ENCODE data around the gene SWT1.
A peak's percentile ranks its signal among the peaks of the same experiment; 100 is the strongest.

Gene SWT1

GRCh38 chr1:185156854-185157598 is at the start of gene SWT1, which contains the start of gene TRMT1L:
TSS of gene SWT1 (plus strand) at chr1:185157167. CDS start at chr1:185160842, 3,675 bp downstream.
TSS of gene TRMT1L (minus strand) at chr1:185156953. CDS start at chr1:185156712, 241 bp downstream.
- peak; percentile 90 for DNase-seq

GRCh38 chr1:185108321-185108720 is 48.6 kb upstream of the SWT1 start:
- no peak for DNase-seq

- no peak for DNase-seq
Observed at GRCh38 chr1:185110145-185110544, 46.8 kb upstream of the SWT1 start.

DNA sequence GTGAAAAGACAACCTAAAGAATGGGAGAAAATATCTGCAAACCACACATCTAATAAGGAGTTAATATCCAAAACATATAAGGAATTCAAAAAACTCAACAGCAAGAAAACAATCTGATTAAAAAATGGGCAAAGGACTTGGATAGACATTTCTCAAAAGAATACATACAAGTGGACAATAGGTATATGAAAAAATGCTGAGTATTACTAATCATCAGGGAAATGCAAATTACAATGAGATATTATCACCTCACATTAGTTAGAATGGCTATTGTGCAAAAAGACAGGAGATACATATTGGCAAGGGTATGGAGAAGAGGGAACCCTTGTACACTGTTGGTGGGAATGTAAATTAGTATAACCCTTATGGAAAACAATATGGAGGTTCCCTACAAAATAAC is 45.1 kb upstream of the SWT1 start:
- no peak for DNase-seq

GRCh38 chr1:185112356-185112755 is 44.6 kb upstream of the SWT1 start:
- DNase-seq, result no peak

GRCh38 chr1:185129708-185130107 is 27.3 kb upstream of the SWT1 start:
- no peak for DNase-seq

DNA sequence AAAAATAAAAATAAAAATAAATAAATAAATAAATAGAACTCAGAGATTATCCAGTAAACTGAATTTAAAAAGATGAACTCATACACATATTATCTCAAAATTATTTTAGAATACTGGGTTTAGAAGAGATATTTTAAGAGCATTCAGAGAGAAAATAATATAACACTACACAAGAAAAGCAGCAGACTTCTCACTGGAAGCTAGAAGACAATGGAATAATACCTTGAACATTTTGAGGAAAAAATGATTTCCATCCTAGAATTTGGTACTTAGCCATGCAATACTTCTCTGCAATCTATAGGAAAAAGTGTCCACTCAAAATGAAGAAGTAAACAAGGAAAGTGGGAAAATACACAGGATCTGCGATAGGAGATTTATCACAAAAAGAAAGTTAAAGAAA is 24.4 kb upstream of the SWT1 start:
- no peak for DNase-seq

DNA sequence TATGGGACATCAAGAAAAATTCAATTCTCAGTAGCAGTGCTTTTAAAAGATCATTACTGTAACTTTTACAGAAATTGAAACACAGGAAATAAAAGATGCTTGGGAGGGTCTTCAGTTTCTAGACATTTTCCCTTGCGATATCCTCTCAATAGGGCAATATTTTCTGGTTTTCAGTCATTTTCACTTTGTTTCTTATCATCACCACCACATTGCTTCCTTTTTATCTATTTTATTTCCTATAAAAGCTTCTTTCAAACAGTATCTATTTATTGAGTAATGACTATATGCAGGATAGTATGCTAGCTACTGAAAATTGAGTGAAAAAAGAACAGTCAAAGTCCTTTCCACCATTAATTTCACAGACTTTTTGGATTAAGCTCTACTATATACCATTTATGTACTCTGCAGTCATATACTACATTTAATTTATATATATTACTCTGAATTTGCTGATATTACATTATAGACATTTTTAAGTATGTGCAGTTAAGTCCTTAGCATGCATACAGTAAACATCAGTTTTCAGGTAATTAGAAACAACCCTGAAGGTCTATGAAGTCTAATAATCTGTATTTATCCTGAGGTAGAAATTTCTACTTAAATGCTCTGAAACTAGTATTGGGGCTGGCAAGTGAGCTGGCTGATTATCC is 18.9 kb upstream of the SWT1 start:
- DNase-seq, result no peak

- no peak for DNase-seq
Observed at GRCh38 chr1:185139246-185139645, 17.7 kb upstream of the SWT1 start.

GRCh38 chr1:185144233-185144632 is 12.7 kb upstream of the SWT1 start:
- DNase-seq, result no peak

DNA sequence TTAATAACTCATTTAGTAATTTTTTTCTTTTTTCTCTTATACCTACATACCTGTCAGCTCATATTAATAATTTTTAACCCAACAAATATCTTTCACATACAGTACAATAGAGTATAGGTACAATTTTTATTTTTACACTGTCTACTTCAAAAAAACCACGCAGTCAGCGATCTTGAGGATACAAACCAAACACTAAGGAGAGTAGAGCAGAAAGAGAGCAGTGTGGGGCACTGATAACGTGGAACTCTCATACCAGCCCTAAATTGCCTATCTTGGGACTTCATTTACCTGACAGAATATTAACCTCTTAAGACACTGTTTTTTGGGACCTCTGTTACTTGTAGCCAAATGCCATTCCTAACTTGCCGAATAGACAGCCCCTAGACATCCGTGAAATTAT is 5.8 kb upstream of the SWT1 start:
- DNase-seq, result no peak

GRCh38 chr1:185152187-185152767 is 4.7 kb upstream of the SWT1 start:
- no peak for DNase-seq

- no peak for DNase-seq
Observed at GRCh38 chr1:185154912-185155513, 2.0 kb upstream of the SWT1 start.

DNA sequence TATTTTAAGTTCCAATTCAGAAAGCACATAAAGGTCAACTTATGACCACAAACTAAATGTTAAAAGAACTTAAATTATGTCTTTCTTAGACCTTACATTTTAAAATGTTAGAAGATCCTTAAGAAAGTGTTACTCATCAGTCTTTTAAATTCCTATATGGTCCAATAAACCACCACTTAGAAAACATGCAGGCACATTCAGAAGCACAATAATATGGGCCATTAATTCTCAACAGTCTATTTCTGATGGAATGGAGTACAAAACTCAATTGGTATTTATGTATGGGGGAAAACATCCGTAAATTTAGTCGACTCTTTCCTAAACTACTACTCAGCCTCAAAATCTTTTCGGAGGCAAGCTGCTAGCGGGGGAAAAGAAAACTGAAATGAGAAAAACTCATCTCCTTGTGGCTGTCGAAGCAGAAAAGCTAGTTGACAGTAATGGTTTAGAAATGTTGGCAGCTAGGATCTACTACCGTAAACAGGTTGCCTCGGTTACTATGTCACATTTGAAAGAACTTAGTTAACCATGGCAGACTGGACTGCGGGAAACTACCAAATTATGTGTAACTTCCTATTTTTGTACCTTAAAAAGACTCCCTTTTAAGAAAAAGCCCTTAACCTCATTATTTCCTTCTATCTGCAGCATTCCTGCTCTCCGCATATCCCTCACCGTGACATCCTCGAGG is 1.2 kb upstream of the SWT1 start:
- no peak for DNase-seq

DNA sequence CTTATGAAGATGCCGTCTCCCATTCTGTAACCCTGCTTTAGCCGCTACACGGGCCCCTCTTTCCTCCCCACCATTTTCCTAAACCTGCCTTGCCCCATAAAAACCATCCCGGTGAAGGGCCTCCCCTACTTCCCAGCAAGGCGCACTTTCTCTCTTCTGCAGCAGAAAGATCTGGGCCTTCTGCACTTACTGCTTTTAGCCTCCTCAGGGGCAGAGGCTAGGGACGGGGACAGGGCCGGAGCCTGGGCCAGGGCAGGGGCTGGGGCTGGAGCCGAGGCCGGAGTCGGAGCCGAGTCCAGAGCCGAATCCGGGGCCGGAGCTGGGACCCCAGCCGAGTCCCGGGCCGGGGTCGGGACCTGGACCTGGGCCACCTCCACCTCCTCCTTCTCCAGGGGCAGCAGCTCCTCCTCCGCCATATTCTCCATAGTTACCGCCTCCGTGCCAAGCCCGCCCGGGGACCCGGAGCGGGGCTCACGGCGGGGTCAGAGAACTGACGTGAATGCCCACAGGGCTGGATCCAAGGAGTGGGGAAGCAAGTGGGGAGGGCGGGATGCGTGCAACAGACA is 596 bp upstream of the SWT1 start:
- no peak for DNase-seq

DNA sequence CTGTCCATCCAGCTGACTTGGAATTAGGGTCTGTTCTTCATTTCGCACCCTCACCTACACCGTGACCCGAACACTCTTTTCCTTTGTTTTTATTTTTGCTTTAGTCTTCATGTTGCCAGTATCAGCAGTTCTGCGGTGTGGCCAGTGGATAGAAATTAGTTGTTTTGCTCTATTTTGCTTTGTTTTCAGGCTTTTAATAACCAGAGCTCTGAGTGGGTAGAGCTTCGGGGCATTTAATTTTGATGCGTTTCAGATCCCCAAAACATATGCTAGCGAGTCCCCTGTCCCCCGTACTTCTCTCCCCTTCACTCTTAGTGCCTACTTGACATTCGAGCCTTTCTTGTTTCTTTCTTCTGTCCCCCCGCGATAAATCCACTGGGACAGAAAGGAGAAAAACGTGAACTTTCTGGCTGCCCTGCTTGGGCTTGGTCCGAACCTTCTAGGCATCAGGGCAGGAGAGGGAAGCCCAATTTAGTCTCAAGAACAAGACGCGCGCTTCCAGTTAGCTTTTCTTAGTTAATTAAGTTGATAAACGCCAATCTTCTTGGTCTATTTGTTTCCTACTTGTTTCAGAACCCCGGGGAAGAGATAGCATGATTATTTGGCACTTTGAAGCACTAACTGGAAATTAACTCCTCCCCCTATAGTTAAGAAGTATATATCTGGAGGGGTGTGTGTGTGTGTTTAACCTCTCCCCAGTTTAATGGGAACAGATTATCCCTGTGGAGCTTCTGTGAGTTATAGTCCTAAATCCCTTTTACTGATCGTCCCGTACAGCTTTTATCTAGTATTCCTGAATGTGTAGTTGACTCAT is 839 bp downstream of the SWT1 start:
- no peak for DNase-seq

- no peak for DNase-seq
Observed at GRCh38 chr1:185158800-185159199, 1.8 kb downstream of the SWT1 start.

- DNase-seq, result no peak
Observed at GRCh38 chr1:185159966-185160365, 3.0 kb downstream of the SWT1 start.

GRCh38 chr1:185162491-185162890 is 5.5 kb downstream of the SWT1 start:
- DNase-seq, result no peak

- no peak for DNase-seq
Observed at GRCh38 chr1:185166106-185166505, 9.1 kb downstream of the SWT1 start.

GRCh38 chr1:185170291-185170848 is 13.4 kb downstream of the SWT1 start:
- DNase-seq, result peak; percentile 12

- DNase-seq, result no peak
Observed at GRCh38 chr1:185193756-185194155, 36.8 kb downstream of the SWT1 start.

Measured in NCI-H524 treated with DMSO at 0.1 percent for 48 hours (cell line).